ENCODE results near the gene TBX2. TPM values are rescaled to one million over a fixed set of nuclear protein-coding genes. Genes with fewer than 3 reads are reported as not detected.
"Not testable (repeated sequence)": the region's sequence is repeated elsewhere in the genome, so short reads cannot be mapped to it uniquely, and the experiment has no call there.

TBX2 gene
- 1.6 TPM for total RNA-seq

- ATAC-seq, result no peak
Observed at GRCh38 chr17:61399131-61400065, at the start of gene TBX2. TBX2 (plus strand) TSS chr17:61399843; CDS start chr17:61400177, 334 bp downstream.

DNA sequence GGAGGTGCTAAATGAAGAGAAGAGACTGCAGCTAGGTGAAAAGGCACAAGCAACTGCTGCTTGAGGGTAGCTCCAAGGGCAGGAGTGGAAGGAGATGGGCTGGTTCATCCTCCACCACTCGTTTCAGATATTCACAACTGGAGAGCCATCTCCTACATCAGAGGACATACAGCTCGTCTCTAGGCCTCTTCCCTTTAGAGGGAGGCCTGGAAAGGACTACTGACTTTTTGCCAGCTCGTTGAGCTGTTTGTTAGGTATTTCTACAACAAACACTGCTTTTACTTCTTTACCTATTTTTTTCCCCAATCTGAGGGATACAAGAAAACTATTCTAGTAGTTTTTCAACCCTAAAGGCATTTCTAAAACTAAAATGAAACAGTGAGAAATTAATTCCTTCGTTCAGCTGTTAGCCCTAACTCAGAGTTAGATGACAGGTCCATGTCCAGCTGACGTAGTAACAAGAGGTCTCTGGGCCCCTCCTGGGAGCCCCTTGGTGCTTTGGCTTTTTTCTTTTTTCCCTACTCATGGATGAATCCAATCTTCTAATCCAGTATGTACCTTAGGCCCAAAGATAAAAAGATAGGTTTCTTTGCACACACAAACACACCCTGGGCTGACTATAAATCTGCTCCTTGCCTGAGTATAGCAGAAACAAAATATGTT, 47.8 kb upstream of the TBX2 start:
- no peak for ATAC-seq

DNA sequence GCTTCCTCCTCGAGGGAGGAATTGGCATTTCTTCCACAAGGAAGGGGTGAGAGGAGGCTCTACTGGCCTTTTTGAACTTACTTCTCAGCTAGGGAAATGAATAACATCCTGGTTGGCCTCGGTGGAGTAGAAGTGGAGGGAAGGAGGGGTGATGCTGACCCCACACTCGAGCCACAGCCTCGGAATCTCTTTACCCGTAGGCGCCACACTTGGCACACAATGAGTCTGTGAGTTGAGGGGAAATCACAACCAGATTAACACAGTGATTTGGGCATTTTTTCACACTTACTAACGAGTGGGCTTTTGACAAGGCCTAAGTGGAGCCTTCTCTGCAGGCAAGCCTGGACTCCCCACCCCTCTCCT, 47.3 kb upstream of the TBX2 start:
- no peak for ATAC-seq

DNA sequence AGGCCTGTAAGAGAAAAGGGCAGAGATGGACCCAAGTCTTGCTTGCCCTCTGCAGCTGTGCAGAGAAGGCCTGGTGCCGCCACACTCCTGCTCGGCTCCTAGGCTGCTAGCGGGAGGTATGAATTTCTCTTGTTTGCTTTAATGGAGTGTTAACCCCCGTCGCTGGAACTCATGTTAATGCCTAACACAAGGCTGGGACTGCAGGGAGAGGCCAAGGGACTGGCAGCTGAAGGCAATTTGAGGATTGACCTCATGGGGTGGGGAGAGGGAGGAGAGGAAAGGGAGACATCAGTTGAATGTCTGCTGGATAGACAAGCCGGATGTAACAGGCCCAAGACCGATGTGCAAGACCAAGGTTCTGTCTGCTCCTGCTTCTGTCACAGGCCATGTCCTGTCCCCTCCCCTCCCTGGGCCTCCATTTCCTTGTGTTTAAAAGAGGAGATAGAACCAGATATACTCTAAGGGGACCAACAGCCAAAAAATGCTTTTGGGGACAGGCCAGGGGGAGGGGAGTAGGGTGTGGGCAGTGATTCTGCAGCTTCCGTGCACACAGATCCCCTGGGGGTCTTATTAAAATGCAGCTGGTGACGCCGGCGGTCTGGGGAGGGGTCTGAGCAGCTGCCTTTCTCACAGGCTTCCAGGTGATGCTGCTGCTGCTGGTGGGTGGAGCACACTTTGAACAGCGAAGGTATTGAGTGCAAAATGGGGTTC, 46.7 kb upstream of the TBX2 start:
- no peak for ATAC-seq

DNA sequence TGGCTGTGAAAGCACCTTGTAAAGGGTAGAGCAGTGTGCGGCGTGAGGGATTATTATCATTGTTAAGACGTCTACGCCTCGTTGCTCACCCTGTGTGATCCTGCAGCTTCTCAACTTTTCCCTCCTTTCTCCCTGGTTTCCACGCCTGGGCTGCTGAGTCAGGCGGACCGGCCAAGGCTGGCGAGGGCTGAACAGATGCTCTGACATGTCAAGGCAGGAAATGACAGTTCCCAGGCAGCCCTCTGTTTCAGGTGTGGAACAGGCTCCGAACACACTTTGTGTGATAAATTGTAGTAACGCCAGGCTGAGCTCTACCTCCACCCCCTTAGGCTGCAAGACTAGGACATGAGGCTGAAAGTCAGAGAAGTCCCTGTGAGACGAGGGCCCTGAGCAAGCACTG, 46.0 kb upstream of the TBX2 start:
- ATAC-seq, result peak; percentile 82

- no peak for ATAC-seq
Observed at GRCh38 chr17:61354895-61355874, 44.5 kb upstream of the TBX2 start.

DNA sequence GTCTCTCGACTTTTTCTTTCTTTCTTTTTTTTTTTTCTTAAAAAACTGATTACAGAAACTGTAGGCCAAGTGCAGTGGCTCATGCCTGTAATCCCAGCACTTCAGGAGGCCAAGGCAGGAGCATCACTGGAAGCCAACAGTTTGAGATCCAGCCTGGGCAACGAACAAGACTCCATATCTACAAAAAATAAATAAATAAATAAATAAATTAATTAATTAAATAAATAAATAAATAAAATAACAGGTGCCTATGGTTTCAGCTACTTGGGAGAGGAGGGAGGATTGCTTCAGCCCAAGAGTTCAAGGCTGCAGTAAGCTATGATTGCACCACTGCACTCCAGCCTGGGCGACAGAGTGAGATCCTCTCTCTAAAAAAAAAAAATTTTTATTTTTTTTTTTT, 42.6 kb upstream of the TBX2 start:
- not testable (repeated sequence) for ATAC-seq

- not testable (repeated sequence) for ATAC-seq
Observed at GRCh38 chr17:61359513-61359912, 40.1 kb upstream of the TBX2 start.

DNA sequence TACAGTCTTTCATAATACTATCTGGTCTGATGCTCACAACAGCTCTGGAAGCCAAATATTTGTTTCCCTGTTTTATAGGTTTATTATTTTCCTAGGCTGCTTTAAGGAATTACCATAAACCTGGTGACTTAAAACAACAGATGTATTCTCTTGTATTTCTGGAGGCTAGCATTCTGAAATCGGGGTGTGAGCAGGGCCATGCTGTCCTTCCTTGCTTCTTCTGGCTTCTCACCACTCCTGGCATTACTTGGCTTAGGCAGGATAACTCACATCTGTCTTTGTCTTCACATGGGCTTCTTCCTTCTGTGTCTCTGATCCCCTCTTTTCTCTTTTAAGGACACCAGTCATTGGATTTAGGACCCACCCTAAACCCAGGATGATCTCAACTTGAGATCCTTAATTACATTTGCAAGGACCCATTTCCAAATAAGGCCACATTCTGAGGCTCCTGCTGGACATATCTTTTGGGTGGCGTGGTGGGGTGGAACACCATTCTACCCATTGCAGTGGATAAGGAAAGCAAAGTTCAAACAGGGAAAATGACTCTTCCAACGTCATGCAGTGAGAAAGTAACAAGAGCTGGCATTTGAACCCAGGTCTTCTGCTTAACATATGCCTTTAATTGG, 39.2 kb upstream of the TBX2 start:
- ATAC-seq, result no peak

DNA sequence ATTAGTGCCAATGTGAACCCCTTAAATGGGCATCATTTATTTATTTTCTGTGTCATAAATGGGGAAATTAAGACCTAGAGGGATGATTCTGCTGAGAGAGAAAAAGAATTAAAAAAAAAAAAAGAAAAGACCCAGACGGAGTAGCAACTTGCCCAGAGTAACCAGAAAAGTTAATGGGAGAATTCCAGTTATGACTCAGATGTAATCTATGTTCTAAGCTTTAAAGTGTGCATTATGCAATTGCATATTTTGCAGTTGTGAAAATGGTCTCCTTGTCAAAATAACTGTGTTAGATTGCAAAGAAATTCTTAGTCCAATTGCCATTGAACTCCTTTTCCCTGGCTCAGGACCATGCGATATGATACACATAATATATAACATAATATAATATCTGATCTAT, 38.6 kb upstream of the TBX2 start:
- ATAC-seq, result no peak

DNA sequence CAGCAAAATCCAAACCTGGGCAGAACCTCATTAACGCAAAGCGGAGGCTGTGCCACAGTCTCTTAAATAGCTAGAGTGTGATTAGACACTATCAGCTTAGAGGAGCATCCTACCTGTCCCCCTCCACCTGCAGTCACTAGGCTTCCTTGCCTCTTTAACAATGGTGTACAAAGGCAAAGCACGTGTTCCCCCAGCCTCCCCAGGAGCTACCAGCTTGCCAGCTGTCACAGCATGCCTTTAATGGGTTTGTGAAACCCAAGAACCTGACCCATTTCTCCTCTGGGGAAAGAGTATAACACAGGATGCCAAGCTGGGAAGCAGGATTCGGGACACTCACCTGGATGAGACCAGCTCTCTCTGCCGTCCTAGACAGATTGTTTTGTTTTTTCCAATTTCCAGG, 37.2 kb upstream of the TBX2 start:
- ATAC-seq, result no peak

GRCh38 chr17:61362852-61363600, 36.6 kb upstream of the TBX2 start:
- no peak for ATAC-seq

GRCh38 chr17:61363601-61364462, 35.8 kb upstream of the TBX2 start:
- no peak for ATAC-seq

- ATAC-seq, result no peak
Observed at GRCh38 chr17:61364463-61364846, 35.2 kb upstream of the TBX2 start.

DNA sequence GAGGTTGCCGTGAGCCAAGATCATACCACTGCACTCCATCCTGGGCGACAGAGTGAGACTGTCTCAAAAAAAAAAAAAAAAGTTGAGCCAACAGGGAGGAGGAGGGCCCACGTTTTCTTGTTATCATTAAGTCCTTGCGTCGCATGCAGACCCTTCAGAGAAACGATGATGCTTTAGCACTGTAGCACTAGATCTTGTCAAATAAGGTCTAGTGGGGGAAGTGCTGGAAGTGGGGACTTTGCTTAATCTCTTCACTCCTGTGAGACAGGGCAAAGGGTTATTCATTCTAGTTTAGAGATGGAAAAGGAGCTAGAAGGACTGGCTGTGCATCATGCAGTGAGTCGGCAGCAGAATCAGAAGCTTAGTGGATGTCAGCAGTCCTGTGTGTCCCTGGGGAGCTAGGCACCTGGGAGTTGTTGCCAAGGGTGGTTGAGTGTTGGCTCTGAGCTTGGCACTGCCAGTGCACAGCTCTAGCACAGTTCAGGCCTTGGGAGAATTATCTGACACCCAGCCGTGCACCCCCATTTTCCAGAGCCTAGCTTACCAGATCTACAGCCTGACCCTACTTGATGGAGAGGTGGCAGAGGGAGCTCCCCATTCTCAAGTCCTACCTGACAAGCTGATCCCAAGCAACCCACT, 33.4 kb upstream of the TBX2 start:
- no peak for ATAC-seq

GRCh38 chr17:61366715-61367413, 32.8 kb upstream of the TBX2 start:
- ATAC-seq, result no peak

DNA sequence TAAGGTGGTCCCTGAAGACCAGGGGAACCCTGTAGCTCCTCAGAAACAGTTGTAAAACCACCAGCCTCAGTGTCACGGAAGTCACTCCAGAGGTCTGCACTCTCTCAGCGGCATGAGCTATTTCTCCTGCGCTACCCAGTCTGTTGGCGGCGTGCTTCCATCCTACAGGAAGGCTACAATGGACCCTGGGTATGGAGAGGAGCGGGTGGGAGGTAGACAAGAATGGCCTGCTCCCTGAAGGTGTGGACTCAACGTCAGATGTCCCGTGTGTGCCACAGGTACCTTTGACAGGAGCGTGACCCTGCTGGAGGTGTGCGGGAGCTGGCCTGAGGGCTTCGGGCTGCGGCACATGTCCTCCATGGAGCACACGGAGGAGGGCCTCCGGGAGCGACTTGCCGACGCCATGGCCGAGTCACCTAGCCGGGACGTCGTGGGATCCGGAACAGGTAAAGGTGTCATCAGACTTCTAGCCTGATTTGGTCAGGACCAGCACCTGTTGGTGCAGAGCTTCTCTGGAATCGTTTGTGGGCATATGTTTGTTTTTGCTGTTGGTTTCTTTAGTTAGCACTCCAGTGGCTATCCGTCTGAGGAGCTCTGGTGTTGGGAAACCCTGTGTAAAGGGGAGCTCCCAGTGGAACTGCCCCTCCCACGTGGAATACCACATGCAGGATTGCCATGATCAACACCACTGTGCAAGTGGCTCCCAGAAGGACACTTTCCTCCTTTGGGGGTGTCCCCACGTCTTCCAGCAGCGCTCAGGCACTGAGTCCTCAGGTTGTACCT, 31.4 kb upstream of the TBX2 start:
- ATAC-seq, result no peak
